SK-N-SH treated with all-trans-retinoic acid at 6 μM for 48 hours (cell line): Measurements from ENCODE around the gene CACHD1.
"Not testable (repeated sequence)": the region's sequence is repeated elsewhere in the genome, so short reads cannot be mapped to it uniquely, and the experiment has no call there.

Source experiments
- ATAC-seq: fragments of 200-7000 bp; cut with Tn5 transposase; 3 replicates; pipeline ENCODE4 v1.9.1; 2020; ENCODE audit warnings: mild to moderate bottlenecking, moderate library complexity
- CSDC2 ChIP-seq: fragments of 250-450 bp; sonication (Bioruptor Pico); IDR thresholded peaks from 2 replicates; pipeline ENCODE4 v1.5.0; 2020; ENCODE audit warnings: mild to moderate bottlenecking, moderate library complexity
- GLIS3 ChIP-seq: fragments of 250-450 bp; sonication (Bioruptor Pico); IDR thresholded peaks from 2 replicates; pipeline ENCODE4 v1.5.0; 2020; ENCODE audit warnings: mild to moderate bottlenecking, moderate library complexity
- ISL1 ChIP-seq: fragments of 250-450 bp; sonication (Bioruptor Pico); IDR thresholded peaks from 2 replicates; pipeline ENCODE4 v2.1.2; 2022; ENCODE audit warnings: mild to moderate bottlenecking, moderate library complexity
- RARB ChIP-seq: fragments of 250-450 bp; sonication (Bioruptor Pico); IDR thresholded peaks from 2 replicates; pipeline ENCODE4 v1.8.0; 2021; ENCODE audit warnings: mild to moderate bottlenecking, moderate library complexity
- SNAI2 ChIP-seq: fragments of 250-450 bp; sonication (Bioruptor Pico); IDR thresholded peaks from 2 replicates; pipeline ENCODE4 v1.5.0; 2020; ENCODE audit warnings: mild to moderate bottlenecking, moderate library complexity
- TOX ChIP-seq: fragments of 250-450 bp; sonication (Bioruptor Pico); IDR thresholded peaks from 2 replicates; pipeline ENCODE4 v1.8.0; 2021; ENCODE audit warnings: mild to moderate bottlenecking, moderate library complexity, borderline replicate concordance
- ZFP3 ChIP-seq: fragments of 250-450 bp; sonication (Bioruptor Pico); IDR thresholded peaks from 2 replicates; pipeline ENCODE4 v1.5.0; 2020; ENCODE audit warnings: mild to moderate bottlenecking, moderate library complexity
- ZNF565 ChIP-seq: fragments of 450-650 bp; formaldehyde crosslinking; conservative IDR thresholded peaks from 2 replicates; pipeline ENCODE4 v1.5.0; 2020; ENCODE audit warnings: low read depth, mild to moderate bottlenecking, moderate library complexity
- ZNF8 ChIP-seq: fragments of 450-650 bp; formaldehyde crosslinking; IDR thresholded peaks from 2 replicates; pipeline ENCODE4 v1.5.0; 2020; ENCODE audit warnings: mild to moderate bottlenecking, moderate library complexity
- TF ChIP-seq, protein P1 (sequence below): fragments of 250-450 bp; sonication (Bioruptor Pico); IDR thresholded peaks from 2 replicates; pipeline ENCODE4 v1.5.0; 2020; ENCODE audit warnings: mild to moderate bottlenecking, moderate library complexity
- TF ChIP-seq, protein P2 (sequence below): fragments of 250-450 bp; sonication (Bioruptor Pico); IDR thresholded peaks from 2 replicates; pipeline ENCODE4 v1.8.0; 2020; ENCODE audit warnings: mild to moderate bottlenecking, moderate library complexity, borderline replicate concordance
- TF ChIP-seq, protein P3 (sequence below): fragments of 250-450 bp; sonication (Bioruptor Pico); IDR thresholded peaks from 2 replicates; pipeline ENCODE4 v1.5.1; 2021; ENCODE audit warnings: mild to moderate bottlenecking, moderate library complexity
- TF ChIP-seq, protein P4 (sequence below): fragments of 250-450 bp; sonication (Bioruptor Pico); IDR thresholded peaks from 2 replicates; pipeline ENCODE4 v1.5.1; 2020; ENCODE audit warnings: low read depth, mild to moderate bottlenecking, moderate library complexity

The CACHD1 gene

DNA sequence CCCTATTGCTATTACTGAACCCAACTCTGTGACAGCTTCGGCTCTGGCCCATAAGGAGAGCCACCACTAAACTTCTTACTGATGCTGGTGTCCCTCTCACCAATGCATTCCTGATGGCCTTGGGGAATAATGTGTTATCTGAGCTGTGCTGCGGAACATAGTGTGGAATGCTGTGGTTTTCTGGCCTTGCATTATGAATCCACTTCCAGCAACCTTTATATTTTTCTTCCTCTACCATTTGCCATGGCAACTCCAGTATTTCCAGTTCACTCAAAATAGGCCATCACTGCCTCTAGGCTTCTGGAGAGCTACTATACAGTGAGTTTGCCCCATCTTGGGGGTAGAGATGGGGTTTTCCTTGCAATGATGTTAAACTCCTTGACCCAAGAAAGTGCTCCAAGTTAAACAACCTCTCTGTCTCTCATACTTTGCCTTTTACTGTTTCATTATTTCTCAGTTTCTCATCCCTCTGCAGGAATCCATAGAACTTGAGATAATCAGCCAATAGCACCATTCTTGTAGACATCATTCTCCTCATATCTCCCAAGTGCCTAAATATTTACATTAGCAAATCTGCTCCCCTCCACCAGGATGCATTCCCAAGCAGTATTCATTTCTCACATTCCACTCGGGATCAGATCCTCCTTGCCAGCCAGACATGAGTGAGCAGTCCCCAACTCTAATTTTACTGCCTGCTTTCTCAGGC lies 263.8 kb downstream of the CACHD1 start (continued):
- TF ChIP-seq, protein P1, sequence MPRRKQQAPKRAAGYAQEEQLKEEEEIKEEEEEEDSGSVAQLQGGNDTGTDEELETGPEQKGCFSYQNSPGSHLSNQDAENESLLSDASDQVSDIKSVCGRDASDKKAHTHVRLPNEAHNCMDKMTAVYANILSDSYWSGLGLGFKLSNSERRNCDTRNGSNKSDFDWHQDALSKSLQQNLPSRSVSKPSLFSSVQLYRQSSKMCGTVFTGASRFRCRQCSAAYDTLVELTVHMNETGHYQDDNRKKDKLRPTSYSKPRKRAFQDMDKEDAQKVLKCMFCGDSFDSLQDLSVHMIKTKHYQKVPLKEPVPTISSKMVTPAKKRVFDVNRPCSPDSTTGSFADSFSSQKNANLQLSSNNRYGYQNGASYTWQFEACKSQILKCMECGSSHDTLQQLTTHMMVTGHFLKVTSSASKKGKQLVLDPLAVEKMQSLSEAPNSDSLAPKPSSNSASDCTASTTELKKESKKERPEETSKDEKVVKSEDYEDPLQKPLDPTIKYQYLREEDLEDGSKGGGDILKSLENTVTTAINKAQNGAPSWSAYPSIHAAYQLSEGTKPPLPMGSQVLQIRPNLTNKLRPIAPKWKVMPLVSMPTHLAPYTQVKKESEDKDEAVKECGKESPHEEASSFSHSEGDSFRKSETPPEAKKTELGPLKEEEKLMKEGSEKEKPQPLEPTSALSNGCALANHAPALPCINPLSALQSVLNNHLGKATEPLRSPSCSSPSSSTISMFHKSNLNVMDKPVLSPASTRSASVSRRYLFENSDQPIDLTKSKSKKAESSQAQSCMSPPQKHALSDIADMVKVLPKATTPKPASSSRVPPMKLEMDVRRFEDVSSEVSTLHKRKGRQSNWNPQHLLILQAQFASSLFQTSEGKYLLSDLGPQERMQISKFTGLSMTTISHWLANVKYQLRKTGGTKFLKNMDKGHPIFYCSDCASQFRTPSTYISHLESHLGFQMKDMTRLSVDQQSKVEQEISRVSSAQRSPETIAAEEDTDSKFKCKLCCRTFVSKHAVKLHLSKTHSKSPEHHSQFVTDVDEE (CRISPR knock-in tag) = no peak
- no peak for TF ChIP-seq ZNF8 (CRISPR knock-in tag)
- TF ChIP-seq, all 23 proteins: peak for 0

DNA sequence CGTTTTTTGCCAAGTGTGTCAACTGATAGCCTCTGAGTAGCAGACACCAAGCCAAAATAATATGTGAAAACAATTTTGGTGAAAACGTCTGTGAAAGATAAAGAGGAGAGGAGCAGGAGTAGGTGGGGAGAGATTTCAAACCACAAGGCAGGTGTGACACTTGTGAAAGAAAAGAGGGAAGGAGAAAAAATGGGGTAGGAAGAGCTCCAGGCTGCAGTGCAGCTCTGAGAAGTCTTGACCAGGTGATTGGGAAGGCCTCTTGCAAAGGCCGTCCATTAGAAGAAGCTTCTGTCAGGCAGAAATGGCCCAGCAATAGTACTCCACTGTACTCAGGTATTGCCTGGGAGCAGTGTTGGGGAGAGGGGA lies 264.3 kb downstream of the CACHD1 start:
- TF ChIP-seq SNAI2 (CRISPR knock-in tag) (no peak), ZNF565 (no peak), CSDC2 (CRISPR knock-in tag) (no peak), TOX (no peak), RARB (CRISPR knock-in tag) (no peak), ZFP3 (CRISPR knock-in tag) (no peak), GLIS3 (CRISPR knock-in tag) (no peak), ISL1 (CRISPR knock-in tag) (no peak)
- TF ChIP-seq, protein P2, sequence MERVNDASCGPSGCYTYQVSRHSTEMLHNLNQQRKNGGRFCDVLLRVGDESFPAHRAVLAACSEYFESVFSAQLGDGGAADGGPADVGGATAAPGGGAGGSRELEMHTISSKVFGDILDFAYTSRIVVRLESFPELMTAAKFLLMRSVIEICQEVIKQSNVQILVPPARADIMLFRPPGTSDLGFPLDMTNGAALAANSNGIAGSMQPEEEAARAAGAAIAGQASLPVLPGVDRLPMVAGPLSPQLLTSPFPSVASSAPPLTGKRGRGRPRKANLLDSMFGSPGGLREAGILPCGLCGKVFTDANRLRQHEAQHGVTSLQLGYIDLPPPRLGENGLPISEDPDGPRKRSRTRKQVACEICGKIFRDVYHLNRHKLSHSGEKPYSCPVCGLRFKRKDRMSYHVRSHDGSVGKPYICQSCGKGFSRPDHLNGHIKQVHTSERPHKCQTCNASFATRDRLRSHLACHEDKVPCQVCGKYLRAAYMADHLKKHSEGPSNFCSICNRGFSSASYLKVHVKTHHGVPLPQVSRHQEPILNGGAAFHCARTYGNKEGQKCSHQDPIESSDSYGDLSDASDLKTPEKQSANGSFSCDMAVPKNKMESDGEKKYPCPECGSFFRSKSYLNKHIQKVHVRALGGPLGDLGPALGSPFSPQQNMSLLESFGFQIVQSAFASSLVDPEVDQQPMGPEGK (CRISPR knock-in tag) = no peak
- TF ChIP-seq, protein P1 (CRISPR knock-in tag) = no peak
- TF ChIP-seq, protein P3, sequence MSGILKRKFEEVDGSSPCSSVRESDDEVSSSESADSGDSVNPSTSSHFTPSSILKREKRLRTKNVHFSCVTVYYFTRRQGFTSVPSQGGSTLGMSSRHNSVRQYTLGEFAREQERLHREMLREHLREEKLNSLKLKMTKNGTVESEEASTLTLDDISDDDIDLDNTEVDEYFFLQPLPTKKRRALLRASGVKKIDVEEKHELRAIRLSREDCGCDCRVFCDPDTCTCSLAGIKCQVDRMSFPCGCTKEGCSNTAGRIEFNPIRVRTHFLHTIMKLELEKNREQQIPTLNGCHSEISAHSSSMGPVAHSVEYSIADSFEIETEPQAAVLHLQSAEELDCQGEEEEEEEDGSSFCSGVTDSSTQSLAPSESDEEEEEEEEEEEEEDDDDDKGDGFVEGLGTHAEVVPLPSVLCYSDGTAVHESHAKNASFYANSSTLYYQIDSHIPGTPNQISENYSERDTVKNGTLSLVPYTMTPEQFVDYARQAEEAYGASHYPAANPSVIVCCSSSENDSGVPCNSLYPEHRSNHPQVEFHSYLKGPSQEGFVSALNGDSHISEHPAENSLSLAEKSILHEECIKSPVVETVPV = no peak
- TF ChIP-seq, protein P4, sequence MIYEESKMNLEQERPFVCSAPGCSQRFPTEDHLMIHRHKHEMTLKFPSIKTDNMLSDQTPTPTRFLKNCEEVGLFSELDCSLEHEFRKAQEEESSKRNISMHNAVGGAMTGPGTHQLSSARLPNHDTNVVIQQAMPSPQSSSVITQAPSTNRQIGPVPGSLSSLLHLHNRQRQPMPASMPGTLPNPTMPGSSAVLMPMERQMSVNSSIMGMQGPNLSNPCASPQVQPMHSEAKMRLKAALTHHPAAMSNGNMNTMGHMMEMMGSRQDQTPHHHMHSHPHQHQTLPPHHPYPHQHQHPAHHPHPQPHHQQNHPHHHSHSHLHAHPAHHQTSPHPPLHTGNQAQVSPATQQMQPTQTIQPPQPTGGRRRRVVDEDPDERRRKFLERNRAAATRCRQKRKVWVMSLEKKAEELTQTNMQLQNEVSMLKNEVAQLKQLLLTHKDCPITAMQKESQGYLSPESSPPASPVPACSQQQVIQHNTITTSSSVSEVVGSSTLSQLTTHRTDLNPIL (CRISPR knock-in tag) = no peak
- no peak for ATAC-seq

DNA sequence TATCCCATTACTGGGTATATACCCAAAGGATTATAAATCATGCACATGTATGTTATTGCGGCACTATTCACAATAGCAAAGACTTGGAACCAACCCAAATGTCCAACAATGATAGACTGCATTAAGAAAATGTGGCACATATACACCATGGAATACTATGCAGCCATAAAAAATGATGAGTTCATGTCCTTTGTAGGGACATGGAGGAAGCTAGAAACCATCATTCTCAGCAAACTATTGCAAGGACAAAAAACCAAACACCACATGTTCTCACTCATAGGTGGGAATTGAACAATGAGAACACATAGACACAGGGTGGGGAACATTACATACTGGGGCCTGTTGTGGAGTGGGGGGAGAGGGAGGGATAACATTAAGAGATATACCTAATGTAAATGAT lies 270.8 kb downstream of the CACHD1 start:
- ATAC-seq = not testable (repeated sequence)
